ENCODE results near the gene HRK. TPM values are rescaled to one million over a fixed set of nuclear protein-coding genes. Genes with fewer than 3 reads are reported as not detected.

HRK gene
- total RNA-seq, 1 donor from 2014 or later = 2.4 TPM

- TF ChIP-seq, protein P1, sequence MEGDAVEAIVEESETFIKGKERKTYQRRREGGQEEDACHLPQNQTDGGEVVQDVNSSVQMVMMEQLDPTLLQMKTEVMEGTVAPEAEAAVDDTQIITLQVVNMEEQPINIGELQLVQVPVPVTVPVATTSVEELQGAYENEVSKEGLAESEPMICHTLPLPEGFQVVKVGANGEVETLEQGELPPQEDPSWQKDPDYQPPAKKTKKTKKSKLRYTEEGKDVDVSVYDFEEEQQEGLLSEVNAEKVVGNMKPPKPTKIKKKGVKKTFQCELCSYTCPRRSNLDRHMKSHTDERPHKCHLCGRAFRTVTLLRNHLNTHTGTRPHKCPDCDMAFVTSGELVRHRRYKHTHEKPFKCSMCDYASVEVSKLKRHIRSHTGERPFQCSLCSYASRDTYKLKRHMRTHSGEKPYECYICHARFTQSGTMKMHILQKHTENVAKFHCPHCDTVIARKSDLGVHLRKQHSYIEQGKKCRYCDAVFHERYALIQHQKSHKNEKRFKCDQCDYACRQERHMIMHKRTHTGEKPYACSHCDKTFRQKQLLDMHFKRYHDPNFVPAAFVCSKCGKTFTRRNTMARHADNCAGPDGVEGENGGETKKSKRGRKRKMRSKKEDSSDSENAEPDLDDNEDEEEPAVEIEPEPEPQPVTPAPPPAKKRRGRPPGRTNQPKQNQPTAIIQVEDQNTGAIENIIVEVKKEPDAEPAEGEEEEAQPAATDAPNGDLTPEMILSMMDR (IDR thresholded peaks at IDR 0.05; ENCODE audit: partially characterized antibody, unreplicated experiment) = no peak
- Mint-ChIP-seq H3K27me3 (ENCODE audit: unreplicated experiment) (no peaks in the 10 kb centered on the region), H3K4me1 (ENCODE audit: low read depth, unreplicated experiment) (peaks cover 4% of the 10 kb centered on the region), H3K36me3 (ENCODE audit: unreplicated experiment) (no peaks in the 10 kb centered on the region), H3K27ac (ENCODE audit: unreplicated experiment) (no peak overlapping the region), H3K4me3 (ENCODE audit: unreplicated experiment) (no peak overlapping the region), H3K9me3 (ENCODE audit: unreplicated experiment) (no peaks in the 10 kb centered on the region)
- DNase-seq = no peak
Measured at GRCh38 chr12:116919706-116920485, 38.7 kb upstream of the HRK start.

DNA sequence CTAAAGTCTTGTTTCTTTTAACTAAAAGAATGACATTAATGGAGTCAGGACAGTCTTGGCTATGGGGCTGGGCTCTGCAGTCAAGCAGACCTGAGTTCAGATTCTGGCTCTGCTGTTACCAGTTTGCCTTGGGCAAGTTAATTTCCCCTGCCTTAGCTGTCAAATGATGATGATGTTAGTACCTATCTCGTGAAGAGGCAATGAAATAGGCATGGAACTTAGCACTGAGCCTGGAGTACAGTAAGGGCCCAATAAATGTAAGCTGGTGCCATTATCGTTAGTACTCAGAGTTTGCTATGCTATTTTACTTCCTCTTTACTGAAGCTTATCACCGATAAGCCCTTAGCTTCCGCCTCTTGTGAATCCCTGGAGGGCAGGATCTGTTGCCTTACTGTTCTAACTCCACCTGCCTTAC lies 38.0 kb upstream of the HRK start:
- TF ChIP-seq, protein P1 (IDR thresholded peaks at IDR 0.05; ENCODE audit: partially characterized antibody, unreplicated experiment) = no peak
- H3K36me3 Mint-ChIP-seq (ENCODE audit: unreplicated experiment) = no peaks in the 10 kb centered on the region
- H3K4me3 Mint-ChIP-seq (ENCODE audit: unreplicated experiment) = no peak overlapping the region
- no peaks in the 10 kb centered on the region for H3K9me3 Mint-ChIP-seq (ENCODE audit: unreplicated experiment)
- no peak for DNase-seq
- no peaks in the 10 kb centered on the region for H3K27me3 Mint-ChIP-seq (ENCODE audit: unreplicated experiment)
- no peak overlapping the region for H3K27ac Mint-ChIP-seq (ENCODE audit: unreplicated experiment)
- peaks cover 4% of the 10 kb centered on the region for H3K4me1 Mint-ChIP-seq (ENCODE audit: low read depth, unreplicated experiment)

DNA sequence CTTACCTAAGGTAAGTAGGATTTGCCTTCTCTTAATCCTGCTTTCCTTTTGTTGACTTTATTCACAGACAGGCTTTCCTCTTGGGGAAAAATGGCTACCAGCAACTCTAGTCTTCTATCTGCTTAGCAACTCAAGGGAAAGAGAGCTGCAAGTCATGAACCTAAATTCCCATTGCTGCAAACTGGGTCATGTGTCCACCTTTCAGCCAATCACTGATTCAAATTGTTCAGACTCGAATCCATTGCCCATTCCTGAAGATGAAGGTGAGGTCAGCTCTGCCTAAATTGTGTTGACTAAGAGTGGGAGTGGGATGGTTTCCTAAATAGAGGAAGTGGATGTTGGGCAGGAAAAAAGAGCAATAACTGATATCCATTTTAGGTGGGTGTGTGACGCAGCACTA lies 37.2 kb upstream of the HRK start:
- DNase-seq = no peak

DNA sequence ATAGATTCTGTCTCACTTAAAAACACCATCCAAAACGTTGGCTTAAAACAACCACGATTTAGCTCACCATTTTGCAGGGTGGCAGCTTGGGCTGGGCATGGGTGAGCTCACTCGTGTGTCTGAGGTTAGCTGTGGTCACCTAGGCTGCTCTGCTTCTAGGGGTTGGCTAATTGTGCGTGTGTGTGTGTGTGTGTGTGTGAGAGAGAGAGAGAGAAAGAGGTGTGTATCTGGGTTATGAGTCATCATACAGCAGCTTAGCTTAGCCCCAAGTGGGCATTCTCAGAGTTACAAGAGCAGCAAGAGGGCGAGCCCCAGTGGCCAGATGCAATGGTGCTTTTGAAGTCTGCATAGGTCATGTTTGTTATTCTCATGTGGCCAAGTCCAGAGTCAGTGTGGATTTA lies 35.5 kb upstream of the HRK start:
- H3K36me3 Mint-ChIP-seq (ENCODE audit: unreplicated experiment) = no peaks in the 10 kb centered on the region
- no peak overlapping the region for H3K27ac Mint-ChIP-seq (ENCODE audit: unreplicated experiment)
- TF ChIP-seq, protein P1 (IDR thresholded peaks at IDR 0.05; ENCODE audit: partially characterized antibody, unreplicated experiment) = no peak
- H3K4me1 Mint-ChIP-seq (ENCODE audit: low read depth, unreplicated experiment) = peaks cover 1% of the 10 kb centered on the region
- no peak for DNase-seq
- H3K4me3 Mint-ChIP-seq (ENCODE audit: unreplicated experiment) = no peak overlapping the region
- no peaks in the 10 kb centered on the region for H3K27me3 Mint-ChIP-seq (ENCODE audit: unreplicated experiment)
- no peaks in the 10 kb centered on the region for H3K9me3 Mint-ChIP-seq (ENCODE audit: unreplicated experiment)

More for the DNA sequence above, 37.2 kb upstream of the HRK start:
- Mint-ChIP-seq H3K9me3 (ENCODE audit: unreplicated experiment) (no peaks in the 10 kb centered on the region), H3K4me3 (ENCODE audit: unreplicated experiment) (no peak overlapping the region), H3K27me3 (ENCODE audit: unreplicated experiment) (no peaks in the 10 kb centered on the region), H3K27ac (ENCODE audit: unreplicated experiment) (no peak overlapping the region), H3K36me3 (ENCODE audit: unreplicated experiment) (no peaks in the 10 kb centered on the region), H3K4me1 (ENCODE audit: low read depth, unreplicated experiment) (peaks cover 4% of the 10 kb centered on the region)
- TF ChIP-seq, protein P1 (IDR thresholded peaks at IDR 0.05; ENCODE audit: partially characterized antibody, unreplicated experiment) = no peak

DNA sequence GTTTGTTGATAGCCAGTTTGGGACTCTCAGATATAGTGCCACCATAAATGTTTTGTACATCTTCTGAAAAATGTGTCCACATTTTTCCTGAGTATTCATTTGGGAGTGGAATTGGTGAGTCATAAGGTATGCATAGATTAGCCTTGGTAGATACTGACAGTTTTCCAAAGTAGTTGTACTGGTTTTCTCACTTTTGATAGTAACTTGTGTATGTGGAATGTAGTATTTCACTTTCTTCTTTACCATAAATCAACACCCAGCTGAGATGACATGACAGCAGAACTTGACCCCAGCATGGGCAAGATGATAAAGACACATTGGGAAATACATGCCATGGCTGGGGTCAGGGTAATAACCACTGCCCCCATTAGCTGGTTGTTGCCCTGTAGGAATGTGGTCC lies 34.9 kb upstream of the HRK start:
- TF ChIP-seq, protein P1 (IDR thresholded peaks at IDR 0.05; ENCODE audit: partially characterized antibody, unreplicated experiment) = no peak
- H3K4me3 Mint-ChIP-seq (ENCODE audit: unreplicated experiment) = no peak overlapping the region
- no peaks in the 10 kb centered on the region for H3K36me3 Mint-ChIP-seq (ENCODE audit: unreplicated experiment)
- H3K9me3 Mint-ChIP-seq (ENCODE audit: unreplicated experiment) = no peaks in the 10 kb centered on the region
- H3K27me3 Mint-ChIP-seq (ENCODE audit: unreplicated experiment) = no peaks in the 10 kb centered on the region
- H3K4me1 Mint-ChIP-seq (ENCODE audit: low read depth, unreplicated experiment) = peaks cover 4% of the 10 kb centered on the region
- no peak for DNase-seq
- no peak overlapping the region for H3K27ac Mint-ChIP-seq (ENCODE audit: unreplicated experiment)

Data from glutamatergic neuron (in vitro differentiated cells).